AG04450 (cell line): ENCODE data around the gene TNS3. TPM values are rescaled to one million over a fixed set of nuclear protein-coding genes. Genes with fewer than 3 reads are reported as not detected.
A peak's percentile ranks its signal among the peaks of the same experiment; 100 is the strongest.

Source experiments
- CTCF ChIA-PET: fragments of 300-600, 350-600 bp; formaldehyde crosslinking; extraction: SDS; loops from one replicate; lab custom pipeline; 2022; ENCODE audit warnings: antibody characterized with exemption, inconsistent platforms; lab: Charles Lee
- POLR2A ChIA-PET: fragments of 350-600 bp; formaldehyde crosslinking; extraction: SDS; loops from one replicate; lab custom pipeline; 2021; ENCODE audit warnings: antibody characterized with exemption, inconsistent platforms; lab: Yijun Ruan, JAX
- DNase-seq: peaks from one replicate; pipeline ENCODE4 v3.0.0-alpha.2; 2011; ENCODE audit warnings: low read depth, low spot score
- H3K27ac ChIP-seq: one replicate; pipeline ENCODE4 v1.5.1; 2012; ENCODE audit warnings: low read depth, low read length, control low read depth
- H3K27me3 ChIP-seq: one replicate; pipeline ENCODE4 v1.6.0; 2012; ENCODE audit warnings: low read length; ENCODE audit not compliant: control insufficient read depth, insufficient read depth
- H3K4me3 ChIP-seq: 2 replicates; pipeline ENCODE4 v1.5.1; 2011; ENCODE audit warnings: mild to moderate bottlenecking, low read depth, low read length, control low read depth
- H3K9me3 ChIP-seq: 2 replicates; pipeline ENCODE4 v1.5.1; 2012; ENCODE audit warnings: low read length; ENCODE audit not compliant: control insufficient read depth, insufficient read depth
- polyA plus RNA-seq: library from polyadenylated mRNA; depleted of rRNA; stranded (reverse); fragments of >200 nt; gene quantifications from 2 replicates; pipeline ENCODE4 v1.2.3, GENCODE V29; 2011
- TF ChIP-seq, protein P1 (sequence below): IDR thresholded peaks from 2 replicates; pipeline ENCODE4 v1.5.1; 2011; ENCODE audit warnings: low read depth, low read length, control low read depth, inconsistent platforms

TNS3 gene
- polyA plus RNA-seq, 1 experiment = 131 TPM

- Histone ChIP-seq H3K9me3 (no peaks in the 10 kb centered on the region; the same call in 1 of the 2 replicates), H3K27me3 (no peaks in the 10 kb centered on the region), H3K4me3 (no peak overlapping the region), H3K27ac (no peak overlapping the region)
- POLR2A ChIA-PET = interaction anchor here (1.4 kb wide), 1 partner anchor 16 kb away, joined by 3 read pairs; no protein-coding TSS in a partner anchor
- CTCF ChIA-PET = interaction anchor here (1.8 to 2.5 kb wide), 2 partner anchors 10 to 145 kb away, joined by 5 to 13 read pairs; no protein-coding TSS in a partner anchor
- DNase-seq = no peak
- TF ChIP-seq, protein P1, sequence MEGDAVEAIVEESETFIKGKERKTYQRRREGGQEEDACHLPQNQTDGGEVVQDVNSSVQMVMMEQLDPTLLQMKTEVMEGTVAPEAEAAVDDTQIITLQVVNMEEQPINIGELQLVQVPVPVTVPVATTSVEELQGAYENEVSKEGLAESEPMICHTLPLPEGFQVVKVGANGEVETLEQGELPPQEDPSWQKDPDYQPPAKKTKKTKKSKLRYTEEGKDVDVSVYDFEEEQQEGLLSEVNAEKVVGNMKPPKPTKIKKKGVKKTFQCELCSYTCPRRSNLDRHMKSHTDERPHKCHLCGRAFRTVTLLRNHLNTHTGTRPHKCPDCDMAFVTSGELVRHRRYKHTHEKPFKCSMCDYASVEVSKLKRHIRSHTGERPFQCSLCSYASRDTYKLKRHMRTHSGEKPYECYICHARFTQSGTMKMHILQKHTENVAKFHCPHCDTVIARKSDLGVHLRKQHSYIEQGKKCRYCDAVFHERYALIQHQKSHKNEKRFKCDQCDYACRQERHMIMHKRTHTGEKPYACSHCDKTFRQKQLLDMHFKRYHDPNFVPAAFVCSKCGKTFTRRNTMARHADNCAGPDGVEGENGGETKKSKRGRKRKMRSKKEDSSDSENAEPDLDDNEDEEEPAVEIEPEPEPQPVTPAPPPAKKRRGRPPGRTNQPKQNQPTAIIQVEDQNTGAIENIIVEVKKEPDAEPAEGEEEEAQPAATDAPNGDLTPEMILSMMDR = no peak
These were observed 170.5 kb downstream of the TNS3 start for GRCh38 chr7:47411281-47411869.

- ChIA-PET CTCF (interaction anchor here (2.5 kb wide), 1 partner anchor 143 kb away, joined by 13 read pairs; no protein-coding TSS in a partner anchor), POLR2A (no interaction called here)
These were observed 173.2 kb downstream of the TNS3 start for GRCh38 chr7:47408675-47409074.

DNA sequence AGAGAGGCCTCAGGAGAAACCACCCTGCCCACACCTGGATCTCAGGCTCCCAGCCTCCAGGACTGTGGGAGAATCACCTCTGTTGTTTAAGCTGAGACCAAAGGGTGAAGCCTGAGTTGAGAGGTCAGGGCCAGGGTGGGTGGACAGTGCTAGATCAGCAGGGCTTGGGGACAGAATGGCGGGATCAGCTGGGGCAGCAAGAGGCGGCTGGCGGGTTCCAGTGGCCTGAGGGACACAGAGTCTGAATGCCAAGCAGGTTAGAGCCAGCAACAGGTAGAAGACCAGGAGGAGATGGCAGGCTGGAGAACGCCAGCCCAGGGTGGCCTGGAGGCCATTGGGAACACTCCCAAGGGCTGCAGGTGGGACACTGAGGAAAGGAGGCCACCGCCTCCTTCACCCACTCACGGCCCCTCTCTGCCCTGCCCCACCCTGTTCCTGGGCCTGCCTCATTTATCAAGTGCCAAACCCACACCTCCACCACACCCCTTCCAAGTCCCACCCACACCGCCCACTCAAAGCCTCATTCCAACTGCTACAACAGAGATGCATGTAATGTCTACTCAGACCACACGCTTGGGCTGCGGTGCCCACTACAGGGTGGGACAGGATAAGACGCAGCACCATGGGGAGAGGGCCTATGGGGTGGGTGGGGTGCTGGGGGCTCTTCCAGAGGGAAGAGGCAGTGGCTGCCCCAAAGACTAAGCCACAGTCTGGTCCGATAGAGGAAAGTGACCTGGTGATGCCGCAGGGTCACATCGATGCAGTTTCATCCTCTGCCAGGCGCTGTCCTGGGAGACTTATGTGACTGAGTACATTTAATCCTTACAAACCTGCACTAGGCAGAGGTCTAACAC lies 173.9 kb downstream of the TNS3 start:
- no peak for DNase-seq
- TF ChIP-seq, protein P1 = no peak
- Histone ChIP-seq H3K4me3 (no peak overlapping the region), H3K27ac (no peak overlapping the region), H3K27me3 (no peaks in the 10 kb centered on the region), H3K9me3 (no peaks in the 10 kb centered on the region; the same call in 1 of the 2 replicates)
- ChIA-PET CTCF (no interaction called here), POLR2A (interaction anchor here (0.6 kb wide), 1 partner anchor 553 kb away, joined by 4 read pairs; no protein-coding TSS in a partner anchor)

More at GRCh38 chr7:47408675-47409074, 173.2 kb downstream of the TNS3 start:
- Histone ChIP-seq H3K9me3 (no peaks in the 10 kb centered on the region; the same call in 1 of the 2 replicates), H3K27me3 (no peaks in the 10 kb centered on the region), H3K27ac (no peak overlapping the region), H3K4me3 (no peak overlapping the region)
- no peak for DNase-seq
- TF ChIP-seq, protein P1 = no peak

- no peak overlapping the region for H3K4me3 ChIP-seq
- no peaks in the 10 kb centered on the region for H3K27me3 ChIP-seq
- ChIA-PET CTCF (interaction anchor here (1.0 kb wide), 1 partner anchor 141 kb away, joined by 3 read pairs; no protein-coding TSS in a partner anchor), POLR2A (no interaction called here)
- TF ChIP-seq, protein P1 = no peak
- DNase-seq = no peak
- peak overlapping the region; percentile 11 for H3K27ac ChIP-seq
- no peaks in the 10 kb centered on the region; the same call in 1 of the 2 replicates for H3K9me3 ChIP-seq
These were observed 174.8 kb downstream of the TNS3 start for GRCh38 chr7:47407136-47407535.
